ENCODE data around the gene LSS. TPM values are rescaled to one million over a fixed set of nuclear protein-coding genes. Genes with fewer than 3 reads are reported as not detected.

The LSS gene
- total and polyA plus RNA-seq, 4 donors = 27.6 to 194 (median 89.3) TPM

- no peak for TF ChIP-seq RAD21 (IDR thresholded peaks at IDR 0.05)
- no peak for TF ChIP-seq HNF4A (conservative IDR thresholded peaks at IDR 0.05)
- TF ChIP-seq SP1 (IDR thresholded peaks at IDR 0.05) = no peak
- no peak for TF ChIP-seq HNF4G (IDR thresholded peaks at IDR 0.05)
- no peak for TF ChIP-seq EGR1 (IDR thresholded peaks at IDR 0.05; ENCODE audit: low read depth in 2 of 2)
Observed at GRCh38 chr21:46248422-46248782, 19.8 kb upstream of the LSS start (continued).

GRCh38 chr21:46247699-46248421 lies 19.3 kb upstream of the LSS start:
- H3K4me1 ChIP-seq (ENCODE audit: control insufficient read depth in 4 of 4, insufficient read depth in 4 of 4, low read length in 3 of 4) = peaks cover 0 to 6% (median 2%) of the 10 kb centered on the region in 4 donors
- no peak for DNase-seq (ENCODE audit: low spot score)
- no peak overlapping the region for H3K27ac ChIP-seq (ENCODE audit: low read depth in 1 of 2, low read length in 2 of 2)
- H3K36me3 ChIP-seq (ENCODE audit: control insufficient read depth in 4 of 4, insufficient read depth in 3 of 4, low read depth in 1 of 4, low read length in 3 of 4) = peaks cover 23 to 77% (median 62%) of the 10 kb centered on the region in 4 donors
- H3K9me3 ChIP-seq (ENCODE audit: control insufficient read depth in 4 of 4, low read length in 3 of 4) = no peaks in the 10 kb centered on the region
- no peak overlapping the region for H3K4me3 ChIP-seq (ENCODE audit: low read depth in 1 of 3, low read length in 3 of 3)
- TF ChIP-seq FOXA1 (IDR thresholded peaks at IDR 0.05) (no peak), MAX (IDR thresholded peaks at IDR 0.05) (no peak), RAD21 (IDR thresholded peaks at IDR 0.05) (no peak), CTCF (IDR thresholded peaks at IDR 0.05; ENCODE audit: low read depth, low read length, missing input control) (no peak), EGR1 (IDR thresholded peaks at IDR 0.05; ENCODE audit: low read depth in 2 of 2) (no peak), FOXA2 (IDR thresholded peaks at IDR 0.05) (no peak), NR2F2 (IDR thresholded peaks at IDR 0.05) (no peak), GABPA (IDR thresholded peaks at IDR 0.05 in 1 of 2, conservative IDR thresholded peaks at IDR 0.05 in 1 of 2) (no peak), SP1 (IDR thresholded peaks at IDR 0.05) (no peak), REST (IDR thresholded peaks at IDR 0.05) (no peak), JUND (IDR thresholded peaks at IDR 0.05) (no peak), HNF4A (conservative IDR thresholded peaks at IDR 0.05) (no peak), YY1 (IDR thresholded peaks at IDR 0.05) (no peak), TAF1 (conservative IDR thresholded peaks at IDR 0.05) (no peak), HNF4G (IDR thresholded peaks at IDR 0.05) (no peak), RXRA (IDR thresholded peaks at IDR 0.05) (no peak)
- TF ChIP-seq, protein P1, sequence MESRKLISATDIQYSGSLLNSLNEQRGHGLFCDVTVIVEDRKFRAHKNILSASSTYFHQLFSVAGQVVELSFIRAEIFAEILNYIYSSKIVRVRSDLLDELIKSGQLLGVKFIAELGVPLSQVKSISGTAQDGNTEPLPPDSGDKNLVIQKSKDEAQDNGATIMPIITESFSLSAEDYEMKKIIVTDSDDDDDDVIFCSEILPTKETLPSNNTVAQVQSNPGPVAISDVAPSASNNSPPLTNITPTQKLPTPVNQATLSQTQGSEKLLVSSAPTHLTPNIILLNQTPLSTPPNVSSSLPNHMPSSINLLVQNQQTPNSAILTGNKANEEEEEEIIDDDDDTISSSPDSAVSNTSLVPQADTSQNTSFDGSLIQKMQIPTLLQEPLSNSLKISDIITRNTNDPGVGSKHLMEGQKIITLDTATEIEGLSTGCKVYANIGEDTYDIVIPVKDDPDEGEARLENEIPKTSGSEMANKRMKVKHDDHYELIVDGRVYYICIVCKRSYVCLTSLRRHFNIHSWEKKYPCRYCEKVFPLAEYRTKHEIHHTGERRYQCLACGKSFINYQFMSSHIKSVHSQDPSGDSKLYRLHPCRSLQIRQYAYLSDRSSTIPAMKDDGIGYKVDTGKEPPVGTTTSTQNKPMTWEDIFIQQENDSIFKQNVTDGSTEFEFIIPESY (IDR thresholded peaks at IDR 0.05) = no peak
- TF ChIP-seq, protein P2, sequence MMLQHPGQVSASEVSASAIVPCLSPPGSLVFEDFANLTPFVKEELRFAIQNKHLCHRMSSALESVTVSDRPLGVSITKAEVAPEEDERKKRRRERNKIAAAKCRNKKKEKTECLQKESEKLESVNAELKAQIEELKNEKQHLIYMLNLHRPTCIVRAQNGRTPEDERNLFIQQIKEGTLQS (IDR thresholded peaks at IDR 0.05) = no peak
- no peaks in the 10 kb centered on the region for H3K27me3 ChIP-seq (ENCODE audit: control insufficient read depth in 4 of 4, insufficient read depth in 4 of 4, low read length in 3 of 4)
- WGBS = 97% methylated on average over 3 of the region's 3 CpGs
- H3K9ac ChIP-seq (ENCODE audit: low read depth in 1 of 2, low read length in 2 of 2) = no peak overlapping the region
